Measurements from ENCODE around the gene VPS41.
A peak's percentile ranks its signal among the peaks of the same experiment; 100 is the strongest.
"Not testable (repeated sequence)": the region's sequence is repeated elsewhere in the genome, so short reads cannot be mapped to it uniquely, and the experiment has no call there.

The VPS41 gene
- total RNA-seq, result 106 to 244 (median 170) reads per million in 17 experiments

DNA sequence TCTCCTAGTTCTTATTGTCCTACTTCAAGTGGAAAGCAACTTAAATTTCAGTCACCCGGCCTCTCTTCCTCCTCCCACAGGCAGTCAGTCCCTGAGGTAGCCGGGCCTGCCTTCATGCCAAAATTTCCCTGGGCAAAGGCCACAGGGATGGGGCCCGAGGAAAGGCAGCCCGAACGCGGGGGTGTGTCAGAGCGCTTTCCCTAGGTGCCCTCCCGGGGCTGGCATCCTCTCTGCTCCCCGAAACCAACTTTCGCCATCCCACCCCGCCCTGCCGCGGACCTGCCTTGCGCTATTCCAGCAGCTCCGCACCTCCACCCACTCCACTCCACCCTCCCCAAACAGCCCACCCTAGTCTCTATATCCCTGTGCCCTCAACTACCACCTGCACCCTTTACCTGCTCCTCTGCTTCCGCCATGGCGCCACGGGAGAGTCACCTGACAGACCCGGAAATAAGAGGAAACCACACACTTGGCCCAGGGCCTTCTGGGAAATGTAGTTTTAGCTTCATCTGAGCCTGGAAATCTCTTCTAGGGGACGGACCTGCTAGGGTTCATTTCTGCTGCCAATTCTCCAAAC, at the start of gene VPS41:
Gene VPS41, minus strand, starts transcription at position 433 of the 577 bp plus-strand sequence. Its CDS starts 17 bp downstream, at position 416.
- peak; percentile 79 to 87 (median 84) for DNase-seq

DNA sequence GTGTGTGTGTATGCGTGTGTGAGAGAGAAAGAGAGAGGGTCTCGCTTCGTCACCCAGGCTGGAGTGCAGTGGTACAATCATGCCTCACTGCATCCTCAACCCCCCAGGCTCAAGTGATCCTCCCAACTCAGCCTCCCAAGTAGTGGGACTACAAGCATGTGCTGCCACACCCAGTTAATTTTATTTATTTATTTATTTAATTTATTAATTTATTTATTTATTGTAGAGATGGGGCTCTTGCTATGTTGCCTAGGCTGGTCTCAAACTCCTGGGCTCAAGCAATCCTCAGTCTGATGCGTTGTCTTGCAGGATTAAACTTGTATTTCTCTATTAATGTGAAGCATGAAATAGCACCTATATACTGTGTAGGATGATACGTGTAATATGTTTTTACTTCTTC, 46.9 kb upstream of the VPS41 start:
- DNase-seq, result no peak

DNA sequence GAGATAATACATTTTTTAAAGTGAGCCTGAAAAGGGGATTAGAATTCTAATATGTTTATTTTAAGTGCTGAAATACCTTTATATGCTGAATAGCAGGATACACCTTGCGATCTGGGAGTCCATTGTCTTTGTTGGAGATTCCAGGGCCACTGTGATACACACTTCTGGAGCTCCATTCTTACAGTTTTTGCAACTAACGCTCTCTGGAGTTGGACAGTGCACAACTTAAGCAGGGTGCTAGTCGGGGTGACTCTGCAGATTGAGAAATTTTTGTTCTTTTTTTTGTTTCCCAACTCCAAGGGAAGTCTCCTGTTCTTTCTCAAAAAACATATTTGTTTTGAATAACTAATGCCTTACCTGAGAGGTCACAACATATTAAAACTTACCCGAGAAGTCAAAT, 45.0 kb upstream of the VPS41 start:
- DNase-seq, result no peak

DNA sequence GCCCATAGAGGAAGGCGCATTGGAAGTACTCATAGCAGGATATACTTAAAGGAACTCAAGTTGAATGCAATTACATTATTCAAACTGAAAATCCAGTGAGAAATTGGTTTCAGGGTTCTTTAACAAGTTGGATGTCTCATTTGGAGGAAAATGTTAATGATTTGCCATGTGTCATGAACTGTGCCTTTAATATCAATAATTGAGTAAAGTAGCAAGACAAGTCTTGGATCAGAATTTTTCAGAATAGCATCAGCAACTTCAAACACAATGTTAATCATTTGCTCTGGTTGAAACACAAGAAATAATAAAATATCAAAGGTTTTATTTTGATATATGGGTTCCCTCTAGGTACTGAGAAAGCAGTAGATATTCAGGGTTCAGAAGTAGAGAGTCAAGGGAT, 44.2 kb upstream of the VPS41 start:
- no peak for DNase-seq

DNA sequence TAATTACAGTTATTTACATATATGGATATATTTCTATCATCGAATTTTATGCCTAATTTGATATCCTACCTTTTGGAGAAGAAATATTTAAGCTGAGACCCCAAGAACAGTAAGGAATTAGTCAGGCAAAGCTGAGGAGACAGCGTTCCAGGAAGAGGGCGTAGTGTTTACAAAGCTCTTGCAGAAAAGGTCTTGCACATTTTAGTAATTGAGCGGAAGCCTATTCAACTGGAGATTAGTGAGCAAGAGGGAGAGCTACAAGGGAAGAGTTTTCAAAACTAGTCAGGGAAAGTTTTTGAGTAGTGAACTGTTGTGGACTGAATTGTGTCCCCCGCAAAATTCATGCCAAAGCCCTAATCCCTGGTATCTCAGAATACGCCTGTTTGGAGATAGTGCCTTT, 42.2 kb upstream of the VPS41 start:
- DNase-seq, result no peak

- DNase-seq, result no peak
These were observed 41.3 kb upstream of the VPS41 start for GRCh38 chr7:38950309-38950708.

- not testable (repeated sequence) for DNase-seq
These were observed 38.5 kb upstream of the VPS41 start for GRCh38 chr7:38947541-38947940.

GRCh38 chr7:38942431-38943051, 33.5 kb upstream of the VPS41 start:
- no peak for DNase-seq

GRCh38 chr7:38940774-38941173, 31.8 kb upstream of the VPS41 start:
- no peak for DNase-seq

- DNase-seq, result no peak
These were observed 29.6 kb upstream of the VPS41 start for GRCh38 chr7:38938589-38938988.

GRCh38 chr7:38938001-38938485, 29.1 kb upstream of the VPS41 start:
- DNase-seq, result no peak

DNA sequence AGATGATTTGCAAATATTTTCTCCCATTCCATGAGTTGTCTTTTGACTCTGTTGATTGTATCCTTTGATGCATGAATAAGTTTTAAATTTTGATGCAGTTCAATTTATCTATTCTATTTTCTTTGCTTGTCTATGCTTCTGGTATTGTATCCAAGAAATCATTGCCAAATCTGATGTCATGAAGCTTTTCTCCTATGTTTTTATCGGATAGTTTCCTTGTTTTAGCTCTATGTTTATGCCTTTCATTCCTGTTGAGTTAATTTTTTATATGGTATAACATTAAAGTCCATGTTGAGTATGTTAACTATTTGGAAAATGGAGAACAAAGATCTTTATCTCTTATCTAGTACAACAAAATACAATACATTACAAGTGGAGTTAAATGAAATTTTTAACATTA, 27.6 kb upstream of the VPS41 start:
- no peak for DNase-seq

- DNase-seq, result no peak
These were observed 25.5 kb upstream of the VPS41 start for GRCh38 chr7:38934536-38934935.

DNA sequence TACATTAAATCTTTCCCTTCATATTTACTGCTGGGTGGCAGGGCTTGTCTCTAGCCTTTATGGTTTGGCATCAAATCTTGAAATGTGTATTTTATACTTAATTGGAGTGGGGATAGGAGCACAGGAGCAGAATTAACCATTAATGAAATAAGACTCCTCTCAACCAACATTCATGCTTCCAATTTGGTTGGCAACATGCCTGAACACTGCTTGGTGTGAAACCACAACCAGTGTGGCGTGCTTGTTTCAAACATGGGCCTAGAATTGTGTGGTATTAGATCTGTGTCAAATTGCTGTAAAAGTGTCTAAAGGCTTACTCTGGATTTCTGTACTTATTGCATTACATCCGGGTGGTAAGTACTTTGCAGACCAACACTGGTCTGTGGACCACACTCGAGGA, 25.1 kb upstream of the VPS41 start:
- no peak for DNase-seq

GRCh38 chr7:38932509-38933168, 23.6 kb upstream of the VPS41 start:
- peak; percentile 79 to 84 (median 82) for DNase-seq

DNA sequence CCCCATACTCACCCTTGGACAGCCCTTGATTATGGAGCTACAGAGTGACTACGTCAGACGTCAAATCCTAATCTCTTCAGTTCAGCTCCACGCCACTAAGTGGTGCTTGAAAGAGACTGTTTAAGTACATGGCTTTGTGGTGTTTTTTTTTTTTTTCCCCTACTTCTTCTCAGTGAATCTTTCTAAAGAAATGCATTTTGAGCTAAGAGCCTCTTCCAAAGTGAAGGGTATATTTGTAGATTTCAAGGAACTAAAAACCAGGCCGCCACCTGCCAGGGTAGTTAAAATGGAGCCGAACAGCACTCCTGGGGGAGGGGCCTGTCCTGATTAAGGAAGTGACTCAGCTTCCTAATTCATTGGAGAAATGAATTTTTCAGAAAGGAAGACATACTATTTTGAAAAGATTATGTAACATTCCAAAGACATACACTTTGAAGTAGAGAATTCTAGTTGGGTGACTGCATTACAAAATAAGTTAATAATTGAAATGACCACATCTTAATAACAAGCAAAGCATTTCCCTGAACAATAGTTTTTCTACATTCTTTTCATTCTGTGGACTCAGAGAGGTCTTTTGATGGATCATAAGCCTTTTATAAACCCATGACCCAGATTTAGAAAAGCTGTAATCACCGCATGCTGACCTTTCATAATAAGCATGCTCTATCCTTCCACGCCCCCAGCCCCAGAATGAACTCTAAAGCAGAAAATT, 20.6 kb upstream of the VPS41 start:
- peak; percentile 38 to 73 (median 65) for DNase-seq

- DNase-seq, result peak; percentile 28 to 60 (median 51)
These were observed 19.5 kb upstream of the VPS41 start for GRCh38 chr7:38928506-38928905.

DNA sequence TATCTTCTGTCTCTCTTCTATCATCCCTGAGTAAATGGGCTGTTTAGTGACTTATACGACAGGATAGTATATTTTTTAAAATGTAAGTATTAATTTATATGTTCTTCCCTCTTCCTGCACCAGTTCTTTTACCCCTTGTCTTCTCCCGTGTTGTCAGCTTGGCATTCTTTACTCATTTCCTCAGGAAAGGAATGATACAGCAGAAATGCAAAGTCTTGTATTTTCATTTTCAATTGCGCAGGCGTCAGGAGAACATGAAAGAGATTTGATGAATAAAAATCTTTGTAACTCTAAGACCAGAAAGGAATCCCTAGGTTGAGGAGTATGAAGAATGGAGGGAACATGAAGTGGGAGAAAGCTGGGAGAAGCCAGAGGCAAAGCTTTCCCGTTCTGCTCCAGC, 18.8 kb upstream of the VPS41 start:
- peak in 2 of 4 experiments; percentile 30 to 41 for DNase-seq

GRCh38 chr7:38920731-38921130, 11.7 kb upstream of the VPS41 start:
- no peak for DNase-seq

- no peak for DNase-seq
These were observed 7.4 kb upstream of the VPS41 start for GRCh38 chr7:38916396-38916795.

DNA sequence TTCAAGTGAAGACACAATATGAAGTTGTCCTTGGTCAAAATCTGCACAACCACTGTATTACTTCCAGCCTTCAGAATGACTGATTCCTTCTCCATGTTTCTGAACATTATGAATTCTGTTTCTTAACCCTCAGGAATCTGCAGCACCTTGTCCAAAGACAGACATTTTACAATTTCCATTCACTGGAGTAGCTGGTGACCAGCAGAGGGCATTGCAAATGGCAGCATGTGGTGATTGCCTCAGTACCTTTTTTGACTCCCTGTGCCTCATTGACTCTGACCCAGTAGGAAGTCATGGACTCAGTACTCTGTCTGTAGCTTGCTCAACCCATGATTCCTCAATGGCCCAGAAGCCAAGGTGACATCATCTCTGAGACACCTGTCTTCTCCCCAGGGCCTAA, 879 bp upstream of the VPS41 start:
- DNase-seq, result no peak

DNA sequence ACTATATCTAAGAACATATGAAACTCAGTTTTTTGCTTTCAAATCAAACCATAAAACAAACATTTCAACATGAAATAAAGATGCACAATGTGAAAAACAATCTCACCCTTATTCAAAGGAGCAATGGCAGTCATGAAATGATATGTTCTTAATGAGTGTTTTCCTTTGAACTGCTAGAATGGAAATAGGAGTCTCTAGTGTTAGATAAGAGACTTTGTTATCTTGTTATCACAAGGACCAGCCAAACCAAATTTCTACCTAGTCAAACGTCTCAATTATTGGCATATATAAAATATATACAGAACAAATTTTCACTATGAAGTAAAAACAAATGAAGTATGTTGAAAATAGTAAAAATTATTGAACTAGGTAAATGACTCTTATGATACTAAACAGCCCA, 1.2 kb downstream of the VPS41 start:
- DNase-seq, result no peak

DNA sequence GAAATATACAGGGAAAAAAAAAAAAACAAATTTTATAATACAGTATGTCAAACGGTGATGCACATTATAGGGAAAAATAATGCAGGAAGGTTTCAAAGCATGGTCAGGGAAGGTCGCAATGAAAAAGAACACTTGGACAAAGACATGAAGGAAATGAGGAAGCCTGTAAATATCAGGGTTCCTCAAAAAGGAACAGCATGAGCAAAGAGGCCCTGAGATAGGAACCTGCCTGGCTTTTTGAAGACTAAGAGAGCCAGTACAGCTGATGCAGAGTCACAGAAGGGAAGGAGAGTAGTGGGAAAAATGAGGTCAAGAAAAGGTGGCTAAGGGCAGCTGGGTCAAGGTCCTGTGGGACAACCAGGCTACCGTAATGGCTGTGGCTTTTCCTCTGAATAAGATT, 1.9 kb downstream of the VPS41 start:
- peak; percentile 41 to 73 (median 65) for DNase-seq
